22Rv1 (cell line): ENCODE results near the gene SLC8A1.

ENCODE experiments used
- ZFX ChIP-seq: fragments of 450-650 bp; IDR thresholded peaks from 2 replicates; pipeline ENCODE4 v1.6.1; 2017; ENCODE audit warnings: antibody characterized with exemption, borderline replicate concordance
- TF ChIP-seq, protein P1 (sequence below): fragments of 450-650 bp; IDR thresholded peaks from 2 replicates; pipeline ENCODE4 v1.5.1; 2017; ENCODE audit warnings: mild to moderate bottlenecking

DNA sequence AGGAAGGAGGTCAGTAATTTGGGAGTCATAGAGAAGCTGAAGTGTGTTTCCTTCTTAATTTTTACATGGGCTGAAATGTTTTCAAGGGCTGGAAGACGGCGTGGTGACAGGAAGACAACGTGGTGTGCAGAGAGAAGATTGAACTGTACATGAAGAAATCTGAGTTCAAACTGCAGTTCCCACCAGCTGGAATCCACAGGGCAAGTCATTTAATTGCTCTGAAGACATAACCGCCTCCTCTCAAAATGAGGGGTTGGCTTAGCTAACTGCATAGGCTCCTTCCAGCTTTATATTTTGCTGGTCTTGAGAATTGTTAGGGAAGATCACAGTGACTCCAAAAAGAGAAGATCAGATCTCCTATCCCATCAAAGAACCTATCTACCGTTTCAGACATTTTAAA is 103.9 kb downstream of the SLC8A1 start:
- TF ChIP-seq, protein P1, sequence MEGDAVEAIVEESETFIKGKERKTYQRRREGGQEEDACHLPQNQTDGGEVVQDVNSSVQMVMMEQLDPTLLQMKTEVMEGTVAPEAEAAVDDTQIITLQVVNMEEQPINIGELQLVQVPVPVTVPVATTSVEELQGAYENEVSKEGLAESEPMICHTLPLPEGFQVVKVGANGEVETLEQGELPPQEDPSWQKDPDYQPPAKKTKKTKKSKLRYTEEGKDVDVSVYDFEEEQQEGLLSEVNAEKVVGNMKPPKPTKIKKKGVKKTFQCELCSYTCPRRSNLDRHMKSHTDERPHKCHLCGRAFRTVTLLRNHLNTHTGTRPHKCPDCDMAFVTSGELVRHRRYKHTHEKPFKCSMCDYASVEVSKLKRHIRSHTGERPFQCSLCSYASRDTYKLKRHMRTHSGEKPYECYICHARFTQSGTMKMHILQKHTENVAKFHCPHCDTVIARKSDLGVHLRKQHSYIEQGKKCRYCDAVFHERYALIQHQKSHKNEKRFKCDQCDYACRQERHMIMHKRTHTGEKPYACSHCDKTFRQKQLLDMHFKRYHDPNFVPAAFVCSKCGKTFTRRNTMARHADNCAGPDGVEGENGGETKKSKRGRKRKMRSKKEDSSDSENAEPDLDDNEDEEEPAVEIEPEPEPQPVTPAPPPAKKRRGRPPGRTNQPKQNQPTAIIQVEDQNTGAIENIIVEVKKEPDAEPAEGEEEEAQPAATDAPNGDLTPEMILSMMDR = no peak
- no peak for TF ChIP-seq ZFX
